HTERT RPE-1 (cell line): Measurements from ENCODE around the gene RERE.

Experiments used
- in situ Hi-C: fragments of 300-500 bp; cut with MboI; formaldehyde crosslinking; loops from 4 replicates; pipeline ENCODE4 v1.14.3; 2020; ENCODE audit warnings: low sequenced_read_pairs

RERE gene

GRCh38 chr1:8560035-8560434 lies 257.4 kb downstream of the RERE start:
- in situ Hi-C loops, result no loop called here

GRCh38 chr1:8555582-8555981 lies 261.9 kb downstream of the RERE start:
- in situ Hi-C loops, result no loop called here

GRCh38 chr1:8554956-8555534 lies 262.4 kb downstream of the RERE start:
- in situ Hi-C loops, result no loop called here

- in situ Hi-C loops, result no loop called here
Observed at GRCh38 chr1:8552820-8553397, 264.5 kb downstream of the RERE start.

GRCh38 chr1:8551613-8552489 lies 265.6 kb downstream of the RERE start:
- in situ Hi-C loops, result no loop called here

GRCh38 chr1:8551057-8551456 lies 266.4 kb downstream of the RERE start:
- in situ Hi-C loops, result no loop called here

GRCh38 chr1:8547791-8548190 lies 269.6 kb downstream of the RERE start:
- in situ Hi-C loops, result no loop called here

GRCh38 chr1:8545078-8545477 lies 272.4 kb downstream of the RERE start:
- in situ Hi-C loops, result no loop called here

GRCh38 chr1:8544644-8545043 lies 272.8 kb downstream of the RERE start:
- in situ Hi-C loops, result no loop called here

GRCh38 chr1:8543965-8544364 lies 273.5 kb downstream of the RERE start:
- in situ Hi-C loops, result no loop called here

- in situ Hi-C loops, result no loop called here
Observed at GRCh38 chr1:8541961-8542521, 275.4 kb downstream of the RERE start.

GRCh38 chr1:8540971-8541370 lies 276.5 kb downstream of the RERE start:
- in situ Hi-C loops, result no loop called here

- in situ Hi-C loops, result no loop called here
Observed at GRCh38 chr1:8540261-8540941, 277.0 kb downstream of the RERE start.

GRCh38 chr1:8539683-8540082 lies 277.8 kb downstream of the RERE start:
- in situ Hi-C loops, result no loop called here

- in situ Hi-C loops, result no loop called here
Observed at GRCh38 chr1:8538502-8538901, 278.9 kb downstream of the RERE start.

- in situ Hi-C loops, result no loop called here
Observed at GRCh38 chr1:8537991-8538390, 279.4 kb downstream of the RERE start.

- in situ Hi-C loops, result no loop called here
Observed at GRCh38 chr1:8536515-8536914, 280.9 kb downstream of the RERE start.

GRCh38 chr1:8533907-8534306 lies 283.5 kb downstream of the RERE start:
- in situ Hi-C loops, result no loop called here

GRCh38 chr1:8533124-8533523 lies 284.3 kb downstream of the RERE start:
- in situ Hi-C loops, result no loop called here

- in situ Hi-C loops, result no loop called here
Observed at GRCh38 chr1:8529901-8530300, 287.5 kb downstream of the RERE start.

- in situ Hi-C loops, result no loop called here
Observed at GRCh38 chr1:8527941-8528340, 289.5 kb downstream of the RERE start.
